HCT116 (cell line): ENCODE measurements around the gene EIF5B. TPM values are rescaled to one million over a fixed set of nuclear protein-coding genes. Genes with fewer than 3 reads are reported as not detected.

Experiments
- ATAC-seq: fragments of 200-7000 bp; cut with Tn5 transposase; 2 replicates; pipeline ENCODE4 v1.9.1; 2020; ENCODE audit warnings: mild to moderate bottlenecking, moderate library complexity
- BruUV-seq: library from RNA; stranded (reverse); fragments of 400-500 nt; replicated peaks from 2 replicates; lab custom pipeline; 2021; lab: Mats Ljungman, UMichigan
- CTCF ChIA-PET: fragments of 300-600 bp; sonication (Branson Sonifier 250); formaldehyde crosslinking; loops from one replicate; lab custom pipeline; 2021; ENCODE audit warnings: antibody characterized with exemption; lab: Charles Lee
- POLR2A ChIA-PET: fragments of 300-600, 350-600 bp; sonication (Branson Sonifier 250); formaldehyde crosslinking; loops from one replicate; lab custom pipeline; 2021; ENCODE audit warnings: antibody characterized with exemption; lab: Charles Lee
- RAD21 ChIA-PET, 2 experiments: fragments of 300-600 bp; sonication (Branson Sonifier 250); formaldehyde crosslinking; loops; one replicate each; lab custom pipeline; 2023; ENCODE audit warnings: low total read pairs in 2 of 2; ENCODE audit not compliant: uncharacterized antibody in 2 of 2, unreplicated experiment in 2 of 2, low non-redundant PET in 1 of 2; lab: Charles Lee
- DNase-seq: peaks from one replicate; pipeline ENCODE4 v3.0.0-alpha.2; 2010; ENCODE audit warnings: low read depth, low spot score
- H2AFZ ChIP-seq: fragments of 200-600 bp; shearing (Covaris generic), sonication (generic); 2 replicates; pipeline ENCODE4 v1.6.1; 2017; ENCODE audit warnings: low read depth, mixed run types, mixed read lengths, antibody characterized with exemption, low read length; ENCODE audit not compliant: poor library complexity, severe bottlenecking
- H3K27ac ChIP-seq: 2 replicates; pipeline ENCODE4 v1.5.1; 2012; ENCODE audit warnings: low read depth, low read length
- H3K27me3 ChIP-seq: fragments of 200-600 bp; sonication (generic); 2 replicates; pipeline ENCODE4 v1.6.1; 2016; ENCODE audit warnings: mixed run types, low read length, mixed read lengths; ENCODE audit not compliant: insufficient read depth
- H3K36me3 ChIP-seq, 2 experiments: fragments of 200-500 bp in 1 of 2; fragments of 200-600 bp in 1 of 2; sonication (Bioruptor generic) in 1 of 2; sonication (generic) in 1 of 2; 2 replicates each; pipeline versions ENCODE4 v1.5.1 to v1.6.1; 2014 to 2016; ENCODE audit warnings: low read length in 2 of 2, inconsistent platforms in 1 of 2, mixed read lengths in 1 of 2, mixed run types in 1 of 2; ENCODE audit not compliant: insufficient read depth in 2 of 2, control insufficient read depth in 1 of 2
- H3K4me1 ChIP-seq, 2 experiments: fragments of 200-600 bp in 1 of 2; sonication (generic) in 1 of 2; 2 replicates each; pipeline versions ENCODE4 v1.5.1 to v1.6.1; 2012 to 2017; ENCODE audit warnings: low read length in 2 of 2, inconsistent platforms in 1 of 2, mild to moderate bottlenecking in 1 of 2, mixed read lengths in 1 of 2, mixed run types in 1 of 2, moderate library complexity in 1 of 2; ENCODE audit not compliant: insufficient read depth in 2 of 2, control insufficient read depth in 1 of 2
- H3K4me2 ChIP-seq: fragments of 200-600 bp; sonication (generic); 2 replicates; pipeline ENCODE4 v1.6.1; 2017; ENCODE audit warnings: mixed run types, low read length, mixed read lengths
- H3K4me3 ChIP-seq, 2 experiments: fragments of 200-600 bp in 1 of 2; sonication (generic) in 1 of 2; replicated peaks in 1 of 2; 2 replicates each; pipeline ENCODE4 v1.5.1; 2011 to 2016; ENCODE audit warnings: low read length in 2 of 2, control low read depth in 1 of 2, low read depth in 1 of 2, mild to moderate bottlenecking in 1 of 2, mixed read lengths in 1 of 2, mixed run types in 1 of 2
- H3K79me2 ChIP-seq: fragments of 200-600 bp; sonication (generic); 2 replicates; pipeline ENCODE4 v1.6.1; 2017; ENCODE audit warnings: mild to moderate bottlenecking, mixed run types, low read length, moderate library complexity, mixed read lengths; ENCODE audit not compliant: insufficient read depth
- H3K9ac ChIP-seq: fragments of 200-600 bp; sonication (generic); 2 replicates; pipeline ENCODE4 v1.6.1; 2016; ENCODE audit warnings: low read length, mixed read lengths
- H3K9me2 ChIP-seq: fragments of 200-600 bp; sonication (generic), shearing (Covaris generic); 2 replicates; pipeline ENCODE4 v1.6.1; 2017; ENCODE audit warnings: mixed run types, mild to moderate bottlenecking, moderate library complexity; ENCODE audit not compliant: insufficient read depth
- H3K9me3 ChIP-seq, 2 experiments: fragments of 200-500 bp in 1 of 2; fragments of 200-600 bp in 1 of 2; sonication (Bioruptor generic) in 1 of 2; sonication (generic) in 1 of 2; 2 replicates each; pipeline ENCODE4 v1.6.1; 2014 to 2017; ENCODE audit warnings: low read length in 2 of 2, mixed read lengths in 2 of 2, inconsistent platforms in 1 of 2, low read depth in 1 of 2, mild to moderate bottlenecking in 1 of 2, mixed run types in 1 of 2, moderate library complexity in 1 of 2; ENCODE audit not compliant: control insufficient read depth in 1 of 2, insufficient read depth in 1 of 2
- H4K20me1 ChIP-seq: fragments of 200-600 bp; sonication (generic), shearing (Covaris generic); 2 replicates; pipeline ENCODE4 v1.6.1; 2017; ENCODE audit warnings: mixed run types, mild to moderate bottlenecking, moderate library complexity; ENCODE audit not compliant: insufficient read depth
- ATF3 ChIP-seq: IDR thresholded peaks from 2 replicates; pipeline ENCODE4 v1.6.1; 2012
- CBX3 ChIP-seq: IDR thresholded peaks from 2 replicates; pipeline ENCODE4 v1.6.1; 2012; ENCODE audit warnings: low read depth
- CEBPB ChIP-seq: IDR thresholded peaks from 2 replicates; pipeline ENCODE4 v1.6.1; 2012; ENCODE audit warnings: low read depth
- CTCF ChIP-seq, 3 experiments: fragments of 200-600 bp in 1 of 3; sonication (generic) in 1 of 3; IDR thresholded peaks in 2 of 3; conservative IDR thresholded peaks in 1 of 3; 2 replicates each; pipeline ENCODE4 v1.5.1; 2012 to 2017; ENCODE audit warnings: low read depth in 2 of 3, low read length in 2 of 3, antibody characterized with exemption in 1 of 3, borderline replicate concordance in 1 of 3, control low read depth in 1 of 3, mild to moderate bottlenecking in 1 of 3, mixed read lengths in 1 of 3, mixed run types in 1 of 3, moderate library complexity in 1 of 3; ENCODE audit not compliant: insufficient read depth in 1 of 3
- EGR1 ChIP-seq: IDR thresholded peaks from 2 replicates; pipeline ENCODE4 v1.6.1; 2012; ENCODE audit warnings: low read depth
- ELF1 ChIP-seq: IDR thresholded peaks from 2 replicates; pipeline ENCODE4 v1.6.1; 2012; ENCODE audit warnings: low read depth, borderline replicate concordance
- EZH2 ChIP-seq: fragments of 200-600 bp; sonication (generic); IDR thresholded peaks from 2 replicates; pipeline ENCODE4 v1.6.1; 2017; ENCODE audit warnings: antibody characterized with exemption, mixed run types
- FOSL1 ChIP-seq: IDR thresholded peaks from 2 replicates; pipeline ENCODE4 v1.6.1; 2012; ENCODE audit warnings: low read depth
- JUND ChIP-seq: IDR thresholded peaks from 2 replicates; pipeline ENCODE4 v1.6.1; 2012
- MAX ChIP-seq: IDR thresholded peaks from 2 replicates; pipeline ENCODE4 v1.6.1; 2012
- POLR2A ChIP-seq: IDR thresholded peaks from 2 replicates; pipeline ENCODE4 v1.7.0; 2011; ENCODE audit warnings: borderline replicate concordance; ENCODE audit not compliant: insufficient read depth, insufficient read length; ENCODE audit errors: extremely low read depth
- RAD21 ChIP-seq: IDR thresholded peaks from 2 replicates; pipeline ENCODE4 v1.6.1; 2012; ENCODE audit warnings: low read depth, mild to moderate bottlenecking
- REST ChIP-seq: IDR thresholded peaks from 2 replicates; pipeline ENCODE4 v1.6.1; 2012; ENCODE audit warnings: low read depth
- SIN3A ChIP-seq: IDR thresholded peaks from 2 replicates; pipeline ENCODE4 v1.6.1; 2012; ENCODE audit warnings: low read depth
- SP1 ChIP-seq: IDR thresholded peaks from 2 replicates; pipeline ENCODE4 v1.6.1; 2012; ENCODE audit warnings: low read depth
- SRF ChIP-seq: IDR thresholded peaks from 2 replicates; pipeline ENCODE4 v1.6.1; 2012; ENCODE audit warnings: low read depth
- TCF7L2 ChIP-seq: IDR thresholded peaks from 2 replicates; pipeline ENCODE4 v1.7.0; 2011; ENCODE audit warnings: borderline replicate concordance, inconsistent platforms; ENCODE audit not compliant: insufficient read depth, insufficient read length; ENCODE audit errors: extremely low read depth
- YY1 ChIP-seq: IDR thresholded peaks from 2 replicates; pipeline ENCODE4 v1.6.1; 2011; ENCODE audit warnings: low read length, low read depth, moderate library complexity, mild to moderate bottlenecking; ENCODE audit not compliant: insufficient replicate concordance; ENCODE audit errors: extremely low read depth
- ZBTB33 ChIP-seq: IDR thresholded peaks from 2 replicates; pipeline ENCODE4 v1.6.1; 2011; ENCODE audit warnings: mild to moderate bottlenecking, low read length, moderate library complexity; ENCODE audit not compliant: insufficient replicate concordance; ENCODE audit errors: extremely low read depth
- ZFX ChIP-seq: fragments of 450-650 bp; IDR thresholded peaks from 2 replicates; pipeline ENCODE4 v1.6.1; 2017
- intact Hi-C: fragments of 100-400 bp; cut with micrococcal nuclease; formaldehyde crosslinking; loops from 2 replicates; pipeline ENCODE4 v1.10.0; 2022
- total RNA-seq: library from RNA; stranded (reverse); gene quantifications from one replicate; pipeline ENCODE4 v1.2.1, GENCODE V29; 2021; ENCODE audit not compliant: unreplicated experiment

Gene EIF5B
- total RNA-seq, 1 experiment from 2014 or later, result 65.9 TPM

GRCh38 chr2:99389371-99389770, 52.2 kb downstream of the EIF5B start:
- BruUV-seq, result no TSS peak
- POLR2A ChIA-PET, result no interaction called here
- intact Hi-C loops, result no loop called here

More at GRCh38 chr2:99389371-99389770, 52.2 kb downstream of the EIF5B start:
- CTCF ChIA-PET, result no interaction called here
- H3K9ac ChIP-seq, result no peak overlapping the region
- no peaks in the 10 kb centered on the region for H3K9me2 ChIP-seq
- no peak overlapping the region for H3K27ac ChIP-seq
- DNase-seq (no peak), ATAC-seq (no peak)
- no peak overlapping the region for H3K4me2 ChIP-seq
- H4K20me1 ChIP-seq, result peaks cover 15% of the 10 kb centered on the region; the same call in 1 of the 2 replicates
- H3K36me3 ChIP-seq, result peaks cover 26 to 31% of the 10 kb centered on the region in 2 experiments; a peak in 3 of 4 replicates
- RAD21 ChIA-PET, result no interaction called here
- H3K27me3 ChIP-seq, result no peaks in the 10 kb centered on the region
- no peak overlapping the region for H2AFZ ChIP-seq
- no peaks in the 10 kb centered on the region for H3K9me3 ChIP-seq
- no peak overlapping the region for H3K4me3 ChIP-seq
- no peaks in the 10 kb centered on the region for H3K4me1 ChIP-seq
- H3K79me2 ChIP-seq, result peaks cover 37% of the 10 kb centered on the region
- TF ChIP-seq FOSL1 (no peak), SIN3A (no peak), TCF7L2 (no peak), CEBPB (no peak), CBX3 (no peak), SRF (no peak), YY1 (no peak), JUND (no peak), ATF3 (no peak), SP1 (no peak), EGR1 (no peak), RAD21 (no peak), ZFX (no peak), ZBTB33 (no peak), CTCF (IDR thresholded peaks at IDR 0.05 in 2 of 3, conservative IDR thresholded peaks at IDR 0.05 in 1 of 3; ENCODE audit: borderline replicate concordance in 1 of 3, insufficient read depth in 1 of 3, low read depth in 2 of 3, low read length in 2 of 3) (no peak), EZH2 (no peak), POLR2A (no peak), ELF1 (no peak), REST (no peak), MAX (no peak)
